Activated CD4-positive, alpha-beta T cell treated with anti-CD3 and anti-CD28 coated beads, Interleukin-2, amount 50 U/mL, for 48 hours (primary cell): Measurements from ENCODE around the gene NCAPG2.

ENCODE experiments used
- DNase-seq, 2 experiments: peaks; one replicate each; pipeline ENCODE4 v3.0.0-alpha.2; 2020

NCAPG2 gene

GRCh38 chr7:158732494-158733219 is 28.1 kb upstream of the NCAPG2 start:
- no peak for DNase-seq

GRCh38 chr7:158731761-158732160 is 27.2 kb upstream of the NCAPG2 start:
- no peak for DNase-seq

GRCh38 chr7:158730383-158731346 is 26.1 kb upstream of the NCAPG2 start:
- no peak for DNase-seq

GRCh38 chr7:158729646-158730382 is 25.2 kb upstream of the NCAPG2 start:
- DNase-seq, result no peak

- no peak for DNase-seq
These were observed 24.5 kb upstream of the NCAPG2 start for GRCh38 chr7:158728911-158729645.

- DNase-seq, result no peak
These were observed 23.1 kb upstream of the NCAPG2 start for GRCh38 chr7:158727690-158728089.

- DNase-seq, result no peak
These were observed 21.7 kb upstream of the NCAPG2 start for GRCh38 chr7:158726277-158726807.

- DNase-seq, result no peak
These were observed 20.8 kb upstream of the NCAPG2 start for GRCh38 chr7:158725506-158725800.

- no peak for DNase-seq
These were observed 20.3 kb upstream of the NCAPG2 start for GRCh38 chr7:158724658-158725505.

GRCh38 chr7:158723714-158724385 is 19.2 kb upstream of the NCAPG2 start:
- DNase-seq, result no peak

- DNase-seq, result no peak
These were observed 18.7 kb upstream of the NCAPG2 start for GRCh38 chr7:158723266-158723665.

GRCh38 chr7:158722574-158723237 is 18.1 kb upstream of the NCAPG2 start:
- DNase-seq, result no peak

GRCh38 chr7:158720112-158720511 is 15.5 kb upstream of the NCAPG2 start:
- no peak for DNase-seq

- DNase-seq, result no peak
These were observed 12.2 kb upstream of the NCAPG2 start for GRCh38 chr7:158716802-158717201.

GRCh38 chr7:158710651-158711102 is 6.1 kb upstream of the NCAPG2 start:
- no peak for DNase-seq

GRCh38 chr7:158707610-158708009 is 3.0 kb upstream of the NCAPG2 start:
- no peak for DNase-seq

GRCh38 chr7:158706710-158707590 is 2.3 kb upstream of the NCAPG2 start:
- no peak for DNase-seq

- DNase-seq, result no peak
These were observed 1.7 kb upstream of the NCAPG2 start for GRCh38 chr7:158706273-158706704.

- no peak for DNase-seq
These were observed 738 bp upstream of the NCAPG2 start for GRCh38 chr7:158705234-158705850.
